ENCODE data around the gene TSNAXIP1.
A peak's percentile ranks its signal among the peaks of the same experiment; 100 is the strongest.

TSNAXIP1 gene

DNA sequence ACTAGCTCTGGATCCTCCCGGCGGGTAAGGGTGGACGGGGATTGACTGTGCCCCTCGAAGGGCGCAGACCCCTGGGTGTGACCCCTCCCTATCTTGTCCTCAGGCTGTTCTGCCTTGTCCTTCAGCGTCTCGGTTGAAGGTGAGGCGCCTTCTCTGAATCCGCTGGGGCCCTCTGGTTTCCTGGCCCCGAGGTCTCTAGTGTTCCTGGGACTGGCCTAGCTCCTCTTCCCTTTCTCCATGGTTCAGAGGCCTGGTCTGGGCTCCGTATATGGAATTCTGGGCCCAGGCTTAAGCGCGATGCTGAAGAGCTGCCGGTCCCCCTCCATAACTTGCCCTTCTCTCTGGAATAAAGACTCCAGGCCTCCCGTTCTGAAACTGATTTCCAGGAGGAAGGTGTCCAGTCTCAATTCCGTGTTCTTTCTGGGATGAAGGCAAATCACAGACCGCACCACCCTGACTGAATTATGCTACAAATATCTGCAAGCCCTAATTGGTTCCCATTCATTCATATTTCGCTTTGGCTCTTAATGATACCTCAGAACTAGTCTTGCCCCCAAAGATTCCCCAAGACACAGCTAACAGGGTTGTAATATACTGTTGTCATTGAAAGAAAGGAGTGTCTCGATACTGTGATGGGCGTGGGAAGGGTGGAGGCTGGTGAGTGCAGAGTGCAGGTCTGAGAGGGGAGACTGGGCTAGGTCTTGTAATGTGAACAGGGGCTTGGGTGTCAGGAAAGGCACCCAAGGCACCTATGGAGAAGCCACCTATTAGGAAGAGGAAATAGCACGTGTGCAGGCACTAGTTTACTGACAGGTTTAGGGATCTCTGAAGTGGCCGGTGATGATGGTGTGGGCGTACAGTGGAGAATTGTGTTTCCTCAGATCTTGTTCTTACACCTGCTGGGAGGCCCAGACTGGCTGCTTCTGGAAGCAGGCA is 67.0 kb downstream of the TSNAXIP1 start:
- peaks cover 36% of the 10 kb centered on the region for H3K4me1 Mint-ChIP-seq
- peak overlapping the region; percentile 89 for H3K27ac Mint-ChIP-seq
- H3K36me3 Mint-ChIP-seq, result peaks cover 29% of the 10 kb centered on the region
- ATAC-seq, result no peak
- H3K4me3 Mint-ChIP-seq, result peak overlapping the region; percentile 95
- no peaks in the 10 kb centered on the region for H3K9me3 Mint-ChIP-seq
- H3K27me3 Mint-ChIP-seq, result no peaks in the 10 kb centered on the region

DNA sequence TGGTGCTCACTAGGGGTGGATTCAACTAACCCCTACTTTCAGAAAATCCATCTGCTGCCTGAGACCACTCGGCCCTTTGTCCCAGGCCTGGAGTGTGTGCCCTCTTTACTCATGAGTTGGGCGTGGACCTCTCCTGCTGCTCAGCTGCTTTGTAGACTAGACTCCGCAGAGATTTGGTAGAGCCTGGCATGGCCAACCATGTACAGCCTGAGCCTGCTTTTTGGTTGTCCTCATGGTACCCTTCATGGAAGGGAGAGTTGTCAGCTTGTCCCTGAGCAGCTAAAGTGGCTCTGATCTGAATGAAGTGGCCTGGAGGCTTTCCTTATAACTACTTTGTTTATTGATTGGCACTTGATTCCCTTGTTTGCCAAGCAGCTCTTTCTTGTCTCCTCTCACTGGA is 67.7 kb downstream of the TSNAXIP1 start:
- Mint-ChIP-seq H3K4me3 (peak overlapping the region; percentile 95), H3K4me1 (peaks cover 36% of the 10 kb centered on the region), H3K27ac (peak overlapping the region; percentile 89), H3K27me3 (no peaks in the 10 kb centered on the region), H3K9me3 (no peaks in the 10 kb centered on the region), H3K36me3 (peaks cover 35% of the 10 kb centered on the region)
- no peak for ATAC-seq

DNA sequence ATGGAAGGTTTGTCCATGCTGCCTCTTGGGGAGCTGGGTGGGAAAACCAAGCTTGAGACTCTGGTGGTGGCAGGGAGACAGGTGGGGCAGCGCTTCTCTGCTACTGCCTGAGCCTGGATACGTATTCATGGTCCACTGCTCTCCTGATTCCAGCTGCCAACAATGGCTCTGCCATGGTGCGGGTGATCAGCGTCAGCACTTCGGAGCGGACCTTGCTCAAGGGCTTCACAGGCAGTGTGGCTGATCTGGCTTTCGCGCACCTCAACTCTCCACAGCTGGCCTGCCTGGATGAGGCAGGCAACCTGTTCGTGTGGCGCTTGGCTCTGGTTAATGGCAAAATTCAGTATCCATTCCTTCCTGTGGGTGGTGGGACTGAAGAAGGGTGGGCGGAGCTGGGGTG is 70.4 kb downstream of the TSNAXIP1 start:
- peaks cover 36% of the 10 kb centered on the region for H3K4me1 Mint-ChIP-seq
- no peak overlapping the region for H3K27ac Mint-ChIP-seq
- H3K36me3 Mint-ChIP-seq, result peaks cover 48% of the 10 kb centered on the region
- H3K9me3 Mint-ChIP-seq, result no peaks in the 10 kb centered on the region
- H3K27me3 Mint-ChIP-seq, result no peaks in the 10 kb centered on the region
- ATAC-seq, result no peak
- no peak overlapping the region for H3K4me3 Mint-ChIP-seq
